Sigmoid colon (tissue), 7 donors: ENCODE results near the gene GGCX. TPM values are rescaled to one million over a fixed set of nuclear protein-coding genes. Genes with fewer than 3 reads are reported as not detected.

Experiments used
- DNase-seq: peaks from one replicate; pipeline ENCODE4 v3.0.0-alpha.2; 2019
- H3K27ac ChIP-seq, 4 donors: fragments of 200-600 bp; sonication (generic); one replicate each; pipeline ENCODE4 v1.5.1; 2016 to 2019; ENCODE audit warnings: mild to moderate bottlenecking in 1 of 4
- H3K27me3 ChIP-seq, 3 donors: fragments of 200-600 bp; sonication (generic); one replicate each; pipeline ENCODE4 v1.5.1; 2019; ENCODE audit warnings: mild to moderate bottlenecking in 1 of 3
- H3K36me3 ChIP-seq, 4 donors: fragments of 200-600 bp; sonication (generic); one replicate each; pipeline ENCODE4 v1.5.1; 2016 to 2019
- H3K4me1 ChIP-seq, 4 donors: fragments of 200-600 bp; sonication (generic); one replicate each; pipeline ENCODE4 v1.5.1; 2017 to 2019
- H3K4me3 ChIP-seq, 4 donors: fragments of 200-600 bp; sonication (generic); one replicate each; pipeline ENCODE4 v1.5.1; 2017 to 2019; ENCODE audit warnings: mild to moderate bottlenecking in 2 of 4, moderate library complexity in 1 of 4
- H3K9me3 ChIP-seq, 4 donors: fragments of 200-600 bp in 3 of 4; sonication (generic) in 3 of 4; one replicate each; pipeline versions ENCODE4 v1.5.1 to v1.6.1; 2013 to 2019
- CTCF ChIP-seq, 4 experiments: fragments of 450-650 bp in 3 of 4; fragments of 200-600 bp in 1 of 4; IDR thresholded peaks; one replicate each; pipeline ENCODE4 v1.5.1; 2016 to 2019; ENCODE audit warnings: antibody characterized with exemption in 4 of 4, mild to moderate bottlenecking in 3 of 4, moderate library complexity in 2 of 4
- EP300 ChIP-seq, 4 donors: sonication (generic); formaldehyde crosslinking; IDR thresholded peaks; one replicate each; pipeline ENCODE4 v1.6.1; 2017; ENCODE audit warnings: antibody characterized with exemption in 4 of 4
- POLR2A ChIP-seq, 2 donors: fragments of 450-650 bp; IDR thresholded peaks; one replicate each; pipeline ENCODE4 v1.6.1; 2016; ENCODE audit warnings: antibody characterized with exemption in 2 of 2, mild to moderate bottlenecking in 2 of 2, moderate library complexity in 2 of 2
- POLR2AphosphoS5 ChIP-seq, 4 donors: sonication (generic); formaldehyde crosslinking; IDR thresholded peaks; one replicate each; pipeline ENCODE4 v1.6.1; 2017; ENCODE audit warnings: antibody characterized with exemption in 4 of 4
- WGBS, 2 donors: extraction: QIAGEN DNeasy Blood & Tissue Kit; methylation state at CpG; one replicate each; pipeline ENCODE4 v1.1.7; 2013; 5-methylcytosine and 5-hydroxymethylcytosine counted together
- intact Hi-C: fragments of 100-400 bp; cut with DNase I; formaldehyde crosslinking; loops from one replicate; pipeline ENCODE4 v1.15.1; 2023
- polyA plus RNA-seq, 3 donors: library from polyadenylated mRNA; stranded (reverse); fragments of 200-250 nt; gene quantifications; one replicate each; pipeline ENCODE4 v1.2.3, GENCODE V29; 2013
- total RNA-seq, 4 donors: library from RNA; depleted of rRNA; stranded (reverse); fragments of >200 nt; gene quantifications; one replicate each; pipeline ENCODE4 v1.1.0, GENCODE V29; 2016
- donor health status: healthy with polysubstance abuse.
- donor health status: Bipolar disorder and iron deficiency.
- donor health status: healthy.

The GGCX gene
- total and polyA plus RNA-seq, 7 donors = 3.6 to 25.3 (median 22.8) TPM

- Histone ChIP-seq H3K36me3 (no peaks in the 10 kb centered on the region), H3K27ac (peak overlapping the region in 2 of 4 donors; percentile 15 to 71), H3K9me3 (no peaks in the 10 kb centered on the region), H3K27me3 (no peaks in the 10 kb centered on the region), H3K4me1 (peaks cover 0 to 18% (median 14%) of the 10 kb centered on the region in 4 donors), H3K4me3 (no peak overlapping the region)
- WGBS, 2 donors = 93 to 96% methylated on average over 3 of the region's 3 CpGs
- no peak for DNase-seq
- TF ChIP-seq POLR2AphosphoS5 (IDR thresholded peaks at IDR 0.05) = no peak
- TF ChIP-seq POLR2A (IDR thresholded peaks at IDR 0.05) = no peak
- TF ChIP-seq CTCF (IDR thresholded peaks at IDR 0.05) = no peak
- no peak for TF ChIP-seq EP300 (IDR thresholded peaks at IDR 0.05)
- intact Hi-C loops = no loop called here
Observed at GRCh38 chr2:85580206-85580605, 18.9 kb upstream of the GGCX start.

- Histone ChIP-seq H3K36me3 (no peaks in the 10 kb centered on the region), H3K9me3 (no peaks in the 10 kb centered on the region), H3K27ac (peak overlapping the region; percentile 15 to 71 (median 51)), H3K4me3 (peak overlapping the region in 2 of 4 donors; percentile 28), H3K4me1 (peaks cover 0 to 10% (median 7%) of the 10 kb centered on the region in 4 donors), H3K27me3 (no peaks in the 10 kb centered on the region)
- WGBS, 2 donors = 65 to 79% methylated on average over 6 of the region's 6 CpGs
- no peak for DNase-seq
- TF ChIP-seq POLR2A (IDR thresholded peaks at IDR 0.05) (no peak), CTCF (IDR thresholded peaks at IDR 0.05) (no peak), POLR2AphosphoS5 (IDR thresholded peaks at IDR 0.05) (no peak), EP300 (IDR thresholded peaks at IDR 0.05) (no peak)
- intact Hi-C loops = no loop called here
Observed at GRCh38 chr2:85579266-85579935, 18.1 kb upstream of the GGCX start.

GRCh38 chr2:85578243-85579180, 17.2 kb upstream of the GGCX start:
- Histone ChIP-seq H3K36me3 (no peaks in the 10 kb centered on the region), H3K9me3 (no peaks in the 10 kb centered on the region), H3K4me3 (peak overlapping the region in 3 of 4 donors; percentile 28 to 36 (median 29)), H3K27ac (peak overlapping the region; percentile 50 to 71 (median 61)), H3K4me1 (peaks cover 0 to 6% (median 1%) of the 10 kb centered on the region in 4 donors), H3K27me3 (no peaks in the 10 kb centered on the region)
- 27 to 30% methylated on average over 19 of the region's 19 CpGs for whole genome bisulfite sequencing, 2 donors
- intact Hi-C loops = no loop called here
- TF ChIP-seq POLR2AphosphoS5 (IDR thresholded peaks at IDR 0.05) (peak in 1 of 4 donors; percentile 26), CTCF (IDR thresholded peaks at IDR 0.05) (no peak)
- DNase-seq = peak; percentile 80

- Histone ChIP-seq H3K9me3 (no peaks in the 10 kb centered on the region), H3K36me3 (no peaks in the 10 kb centered on the region), H3K4me3 (peak within 1 kb of the TSS in 3 of 4 donors; percentile 28 to 36 (median 29)), H3K4me1 (peaks cover 0 to 6% (median 0%) of the 10 kb centered on the region in 4 donors), H3K27me3 (no peaks in the 10 kb centered on the region), H3K27ac (peak within 1 kb of the TSS; percentile 50 to 71 (median 61))
- WGBS, 2 donors = 8 to 19% methylated on average over 19 of the region's 19 CpGs
- TF ChIP-seq EP300 (IDR thresholded peaks at IDR 0.05) = no peak
- TF ChIP-seq POLR2AphosphoS5 (IDR thresholded peaks at IDR 0.05) = no peak
- TF ChIP-seq POLR2A (IDR thresholded peaks at IDR 0.05) = no peak
- TF ChIP-seq CTCF (IDR thresholded peaks at IDR 0.05) = no peak
- no peak for DNase-seq
- intact Hi-C loops = no loop called here
Observed at GRCh38 chr2:85577386-85578242, 16.3 kb upstream of the GGCX start, which contains the start of gene VAMP8. TSS of gene VAMP8 (plus strand) at chr2:85577586. CDS start at chr2:85577647, 61 bp downstream.
